GM20000 (cell line): ENCODE results near the gene DSP.

ENCODE experiments used
- DNase-seq: peaks from one replicate; pipeline ENCODE4 v3.0.0; 2012; ENCODE audit warnings: low spot score
- TF ChIP-seq, protein P1 (sequence below): IDR thresholded peaks from 2 replicates; pipeline ENCODE4 v1.5.1; 2012; ENCODE audit warnings: mild to moderate bottlenecking, control low read depth; ENCODE audit errors: extremely low read depth, missing control alignments

Gene DSP

DNA sequence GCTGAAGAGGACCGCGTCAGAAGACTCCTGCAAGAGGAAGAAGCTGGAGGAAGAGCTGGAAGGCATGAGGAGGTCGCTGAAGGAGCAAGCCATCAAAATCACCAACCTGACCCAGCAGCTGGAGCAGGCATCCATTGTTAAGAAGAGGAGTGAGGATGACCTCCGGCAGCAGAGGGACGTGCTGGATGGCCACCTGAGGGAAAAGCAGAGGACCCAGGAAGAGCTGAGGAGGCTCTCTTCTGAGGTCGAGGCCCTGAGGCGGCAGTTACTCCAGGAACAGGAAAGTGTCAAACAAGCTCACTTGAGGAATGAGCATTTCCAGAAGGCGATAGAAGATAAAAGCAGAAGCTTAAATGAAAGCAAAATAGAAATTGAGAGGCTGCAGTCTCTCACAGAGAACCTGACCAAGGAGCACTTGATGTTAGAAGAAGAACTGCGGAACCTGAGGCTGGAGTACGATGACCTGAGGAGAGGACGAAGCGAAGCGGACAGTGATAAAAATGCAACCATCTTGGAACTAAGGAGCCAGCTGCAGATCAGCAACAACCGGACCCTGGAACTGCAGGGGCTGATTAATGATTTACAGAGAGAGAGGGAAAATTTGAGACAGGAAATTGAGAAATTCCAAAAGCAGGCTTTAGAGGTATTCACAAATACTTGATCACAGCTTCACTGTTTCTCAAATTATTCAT, 39.6 kb downstream of the DSP start:
- no peak for DNase-seq
- TF ChIP-seq, protein P1, sequence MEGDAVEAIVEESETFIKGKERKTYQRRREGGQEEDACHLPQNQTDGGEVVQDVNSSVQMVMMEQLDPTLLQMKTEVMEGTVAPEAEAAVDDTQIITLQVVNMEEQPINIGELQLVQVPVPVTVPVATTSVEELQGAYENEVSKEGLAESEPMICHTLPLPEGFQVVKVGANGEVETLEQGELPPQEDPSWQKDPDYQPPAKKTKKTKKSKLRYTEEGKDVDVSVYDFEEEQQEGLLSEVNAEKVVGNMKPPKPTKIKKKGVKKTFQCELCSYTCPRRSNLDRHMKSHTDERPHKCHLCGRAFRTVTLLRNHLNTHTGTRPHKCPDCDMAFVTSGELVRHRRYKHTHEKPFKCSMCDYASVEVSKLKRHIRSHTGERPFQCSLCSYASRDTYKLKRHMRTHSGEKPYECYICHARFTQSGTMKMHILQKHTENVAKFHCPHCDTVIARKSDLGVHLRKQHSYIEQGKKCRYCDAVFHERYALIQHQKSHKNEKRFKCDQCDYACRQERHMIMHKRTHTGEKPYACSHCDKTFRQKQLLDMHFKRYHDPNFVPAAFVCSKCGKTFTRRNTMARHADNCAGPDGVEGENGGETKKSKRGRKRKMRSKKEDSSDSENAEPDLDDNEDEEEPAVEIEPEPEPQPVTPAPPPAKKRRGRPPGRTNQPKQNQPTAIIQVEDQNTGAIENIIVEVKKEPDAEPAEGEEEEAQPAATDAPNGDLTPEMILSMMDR = no peak

DNA sequence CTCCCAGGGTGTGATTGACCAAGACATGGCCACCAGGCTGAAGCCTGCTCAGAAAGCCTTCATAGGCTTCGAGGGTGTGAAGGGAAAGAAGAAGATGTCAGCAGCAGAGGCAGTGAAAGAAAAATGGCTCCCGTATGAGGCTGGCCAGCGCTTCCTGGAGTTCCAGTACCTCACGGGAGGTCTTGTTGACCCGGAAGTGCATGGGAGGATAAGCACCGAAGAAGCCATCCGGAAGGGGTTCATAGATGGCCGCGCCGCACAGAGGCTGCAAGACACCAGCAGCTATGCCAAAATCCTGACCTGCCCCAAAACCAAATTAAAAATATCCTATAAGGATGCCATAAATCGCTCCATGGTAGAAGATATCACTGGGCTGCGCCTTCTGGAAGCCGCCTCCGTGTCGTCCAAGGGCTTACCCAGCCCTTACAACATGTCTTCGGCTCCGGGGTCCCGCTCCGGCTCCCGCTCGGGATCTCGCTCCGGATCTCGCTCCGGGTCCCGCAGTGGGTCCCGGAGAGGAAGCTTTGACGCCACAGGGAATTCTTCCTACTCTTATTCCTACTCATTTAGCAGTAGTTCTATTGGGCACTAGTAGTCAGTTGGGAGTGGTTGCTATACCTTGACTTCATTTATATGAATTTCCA, 43.9 kb downstream of the DSP start:
- no peak for DNase-seq
- TF ChIP-seq, protein P1 = no peak

DNA sequence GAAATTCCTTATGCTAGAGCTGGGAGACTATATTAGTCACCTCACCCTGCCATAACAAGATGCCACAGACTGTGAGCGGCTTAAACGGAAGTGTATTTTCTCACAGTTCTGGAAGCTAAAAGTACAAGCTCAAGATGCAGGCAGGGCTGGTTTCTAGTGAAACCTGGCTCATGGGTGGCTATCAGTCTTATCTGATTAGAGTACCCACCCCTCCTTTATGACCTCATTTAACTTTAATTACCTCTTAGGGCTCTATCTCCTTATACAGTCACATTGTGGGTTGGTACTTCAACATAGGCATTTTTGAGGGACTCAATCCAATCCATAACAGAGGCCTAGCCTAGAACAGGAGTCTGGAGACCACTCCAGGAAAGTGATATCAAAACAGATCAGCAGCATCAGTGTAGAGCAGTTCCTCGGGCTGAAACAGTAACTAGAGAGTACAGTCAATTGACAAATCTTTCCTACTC, 46.2 kb downstream of the DSP start:
- TF ChIP-seq, protein P1 = no peak
- no peak for DNase-seq

DNA sequence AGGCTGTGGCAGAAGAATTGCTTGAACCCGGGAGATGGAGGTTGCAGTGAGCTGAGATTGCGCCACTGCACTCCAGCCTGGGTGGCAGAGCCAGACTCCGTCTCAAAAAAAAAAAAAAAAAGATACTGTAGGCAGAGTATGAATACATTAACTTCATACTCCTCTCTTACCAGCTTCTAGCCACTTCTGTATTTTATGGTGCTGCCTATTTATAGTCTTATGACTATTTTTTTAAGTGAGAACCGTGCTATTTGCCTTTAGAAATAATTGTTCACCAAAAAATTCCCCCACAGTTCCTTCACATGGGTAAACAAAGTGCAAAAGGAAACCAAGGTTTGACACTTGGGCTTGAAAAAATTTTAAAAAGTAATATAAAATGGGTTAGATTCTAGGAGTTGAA, 47.0 kb downstream of the DSP start:
- no peak for DNase-seq
- TF ChIP-seq, protein P1 = no peak

DNA sequence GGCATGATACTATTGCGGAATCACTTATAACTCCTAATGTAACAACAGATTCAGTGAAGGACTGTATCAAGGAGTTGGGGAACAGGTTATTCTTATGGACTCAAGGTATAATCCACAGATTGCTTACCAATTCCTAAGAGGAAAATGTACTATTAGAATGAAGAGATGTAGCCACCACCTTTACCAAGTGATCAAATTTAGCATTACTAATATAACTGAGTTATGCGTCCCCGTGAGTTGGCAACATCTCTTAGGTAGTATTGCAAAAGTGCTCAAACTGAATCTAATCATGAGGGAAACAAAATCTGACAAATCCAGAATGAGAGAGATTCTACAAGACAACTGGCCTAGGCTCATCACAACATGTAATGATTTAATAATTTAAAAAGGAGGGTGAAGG, 47.8 kb downstream of the DSP start:
- no peak for DNase-seq
- TF ChIP-seq, protein P1 = no peak

DNA sequence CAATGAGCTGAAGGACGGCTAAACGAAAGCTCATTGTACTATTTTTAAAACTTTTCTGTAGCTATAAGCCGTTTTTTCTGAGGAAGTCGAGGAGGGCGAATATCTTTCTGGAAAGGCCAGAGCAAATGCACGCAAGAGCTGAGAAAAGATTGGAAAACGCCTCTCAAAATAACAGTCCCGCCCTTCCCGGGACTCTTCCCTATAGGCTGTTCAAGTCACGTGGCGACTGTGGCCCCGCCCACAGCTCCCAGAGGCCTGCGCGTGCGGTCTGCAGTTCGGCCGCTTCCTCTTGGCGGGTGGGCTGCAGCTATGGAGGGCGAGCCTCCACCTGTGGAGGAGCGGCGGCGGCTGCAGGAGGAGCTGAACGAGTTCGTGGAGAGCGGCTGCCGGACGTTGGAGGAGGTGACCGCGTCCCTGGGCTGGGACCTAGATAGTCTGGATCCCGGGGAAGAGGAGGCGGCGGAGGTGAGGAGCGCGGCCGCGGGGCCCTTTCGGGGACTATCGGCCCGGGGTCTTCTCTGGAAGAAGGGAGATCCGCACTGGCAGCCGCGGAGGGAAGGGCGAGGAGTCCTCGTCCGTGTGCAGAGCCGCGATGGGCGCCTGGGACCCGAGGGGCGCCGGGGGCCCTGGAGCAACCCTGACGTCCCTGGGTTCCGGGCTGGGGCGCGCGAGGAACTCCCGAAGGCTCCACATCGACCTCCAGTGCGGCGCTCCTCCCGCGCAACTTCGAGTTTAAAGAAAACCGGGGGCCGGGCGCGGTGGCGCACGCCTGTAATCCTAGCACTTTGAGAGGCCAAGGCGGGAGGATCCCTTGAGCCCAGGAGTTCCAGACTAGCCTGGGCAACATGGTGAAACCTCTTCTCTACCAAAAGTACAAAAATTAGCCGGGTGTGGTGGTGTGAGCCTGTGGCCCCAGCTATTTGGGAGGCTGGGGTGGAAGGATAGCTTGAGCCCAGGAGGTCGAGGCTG, 48.8 kb downstream of the DSP start, which contains the start of gene SNRNP48:
Gene SNRNP48 (plus strand): TSS at position 250 of the 969 bp plus-strand sequence. CDS start 60 bp downstream, at position 310.
- TF ChIP-seq, protein P1 = no peak
- DNase-seq = peak; percentile 94
